D721Med (cell line): Measurements from ENCODE around the gene PPP1R14C.

Experiments used
- DNase-seq: peaks from one replicate; pipeline ENCODE4 v3.0.0; 2011; ENCODE audit warnings: low spot score; ENCODE audit not compliant: insufficient read length
- FAIRE-seq: peaks from 2 replicates; lab custom pipeline; 2011; peaks lifted over from hg19 to GRCh38; lab: Jason Lieb, UNC
- CTCF ChIP-seq: IDR thresholded peaks from 2 replicates; pipeline ENCODE4 v1.5.1; 2012; ENCODE audit warnings: mild to moderate bottlenecking, control low read depth; ENCODE audit not compliant: insufficient read depth; ENCODE audit errors: missing control alignments

Gene PPP1R14C

GRCh38 chr6:150256618-150257272 is 113.9 kb downstream of the PPP1R14C start:
- no peak for FAIRE-seq
- no peak for TF ChIP-seq CTCF

GRCh38 chr6:150258381-150258780 is 115.5 kb downstream of the PPP1R14C start:
- no peak for FAIRE-seq
- TF ChIP-seq CTCF: no peak
- DNase-seq: no peak

More at GRCh38 chr6:150256618-150257272, 113.9 kb downstream of the PPP1R14C start:
- no peak for DNase-seq

GRCh38 chr6:150260931-150261330 is 118.1 kb downstream of the PPP1R14C start:
- DNase-seq (no peak), FAIRE-seq (no peak)
- no peak for TF ChIP-seq CTCF

- DNase-seq (no peak), FAIRE-seq (no peak)
- no peak for TF ChIP-seq CTCF
These were observed 119.3 kb downstream of the PPP1R14C start for GRCh38 chr6:150261997-150262697.

GRCh38 chr6:150263765-150264404 is 121.0 kb downstream of the PPP1R14C start:
- no peak for FAIRE-seq

GRCh38 chr6:150266309-150266708 is 123.5 kb downstream of the PPP1R14C start:
- FAIRE-seq (no peak), DNase-seq (no peak)
- TF ChIP-seq CTCF: no peak

More at GRCh38 chr6:150263765-150264404, 121.0 kb downstream of the PPP1R14C start:
- TF ChIP-seq CTCF: no peak
- DNase-seq: no peak
